Effector CD8-positive, alpha-beta T cell (primary cell): ENCODE measurements around the gene COA1.
A peak's percentile ranks its signal among the peaks of the same experiment; 100 is the strongest.
"Not testable (repeated sequence)": the region's sequence is repeated elsewhere in the genome, so short reads cannot be mapped to it uniquely, and the experiment has no call there.

Source experiments
- DNase-seq: peaks from one replicate; lab custom pipeline; 2025; lab: John Stamatoyannopoulos, UW
- total RNA-seq, 4 experiments: gene quantifications; one replicate each; lab custom pipeline; 2026; lab: John Stamatoyannopoulos, UW

The COA1 gene
- total RNA-seq = 41.3 to 65.9 (median 46.5) reads per million in 4 experiments

GRCh38 chr7:43729214-43729923, at the start of gene COA1:
COA1 (minus strand) TSS chr7:43729523; CDS start chr7:43648614, 80,909 bp downstream.
- peak; percentile 64 for DNase-seq

DNA sequence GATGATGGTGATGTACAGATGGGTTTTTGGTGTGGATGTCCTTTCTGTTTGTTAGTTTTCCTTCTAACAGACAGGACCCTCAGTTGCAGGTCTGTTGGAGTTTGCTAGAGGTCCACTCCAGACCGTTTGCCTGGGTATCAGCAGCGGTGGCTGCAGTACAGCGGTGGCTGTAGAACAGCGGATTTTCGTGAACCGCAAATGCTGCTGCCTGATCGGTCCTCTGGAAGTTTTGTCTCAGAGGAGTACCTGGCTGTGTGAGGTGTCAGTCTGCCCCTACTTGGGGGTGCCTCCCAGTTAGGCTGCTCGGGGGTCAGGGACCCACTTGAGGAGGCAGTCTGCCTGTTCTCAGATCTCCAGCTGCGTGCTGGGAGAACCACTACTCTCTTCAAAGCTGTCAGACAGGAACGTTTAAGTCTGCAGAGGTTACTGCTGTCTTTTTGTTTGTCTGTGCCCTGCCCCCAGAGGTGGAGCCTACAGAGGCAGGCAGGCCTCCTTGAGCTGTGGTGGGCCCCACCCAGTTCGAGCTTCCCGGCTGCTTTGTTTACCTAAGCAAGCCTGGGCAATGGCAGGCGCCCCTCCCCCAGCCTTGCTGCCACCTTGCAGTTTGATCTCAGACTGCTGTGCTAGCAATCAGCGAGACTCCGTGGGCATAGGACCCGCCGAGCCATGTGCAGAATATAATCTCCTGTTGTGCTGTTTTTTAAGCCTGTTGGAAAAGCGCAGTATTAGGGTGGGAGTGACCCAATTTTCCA, 49.1 kb upstream of the COA1 start:
- DNase-seq = not testable (repeated sequence)

- not testable (repeated sequence) for DNase-seq
Observed at GRCh38 chr7:43775255-43775654, 45.9 kb upstream of the COA1 start.

DNA sequence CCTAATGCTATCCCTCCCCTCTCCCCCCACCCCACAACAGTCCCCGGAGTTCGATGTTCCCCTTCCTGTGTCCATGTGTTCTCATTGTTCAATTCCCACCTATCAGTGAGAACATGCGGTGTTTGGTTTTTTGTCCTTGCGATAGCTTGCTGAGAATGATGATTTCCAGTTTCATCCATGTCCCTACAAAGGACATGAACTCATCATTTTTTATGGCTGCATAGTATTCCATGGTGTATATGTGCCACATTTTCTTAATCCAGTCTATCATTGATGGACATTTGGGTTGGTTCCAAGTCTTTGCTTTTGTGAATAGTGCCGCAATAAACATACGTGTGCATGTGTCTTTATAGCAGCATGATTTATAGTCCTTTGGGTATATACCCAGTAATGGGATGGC, 43.9 kb upstream of the COA1 start:
- DNase-seq = not testable (repeated sequence)

DNA sequence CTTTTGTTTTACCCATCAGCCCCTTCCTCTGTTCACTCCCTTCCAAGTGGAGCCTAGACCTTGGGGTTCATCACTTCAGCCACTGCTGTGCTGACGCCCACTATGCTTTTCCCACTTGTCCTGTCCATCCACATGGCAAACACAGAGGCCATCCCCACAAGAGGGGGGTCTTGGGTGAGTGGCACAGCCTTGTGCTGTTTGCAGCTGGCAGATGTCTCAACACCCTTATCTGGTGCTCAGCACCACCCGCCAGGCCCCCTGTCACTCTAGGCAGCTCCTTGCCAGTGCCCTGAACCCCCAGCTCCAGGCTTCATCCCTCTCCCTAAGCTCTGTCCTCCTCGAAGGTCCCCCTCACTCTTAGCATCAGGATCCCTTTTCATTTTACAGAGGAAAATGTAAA, 42.2 kb upstream of the COA1 start:
- no peak for DNase-seq

GRCh38 chr7:43771128-43771527, 41.8 kb upstream of the COA1 start:
- DNase-seq = no peak

GRCh38 chr7:43769791-43770465, 40.6 kb upstream of the COA1 start:
- DNase-seq = no peak

DNA sequence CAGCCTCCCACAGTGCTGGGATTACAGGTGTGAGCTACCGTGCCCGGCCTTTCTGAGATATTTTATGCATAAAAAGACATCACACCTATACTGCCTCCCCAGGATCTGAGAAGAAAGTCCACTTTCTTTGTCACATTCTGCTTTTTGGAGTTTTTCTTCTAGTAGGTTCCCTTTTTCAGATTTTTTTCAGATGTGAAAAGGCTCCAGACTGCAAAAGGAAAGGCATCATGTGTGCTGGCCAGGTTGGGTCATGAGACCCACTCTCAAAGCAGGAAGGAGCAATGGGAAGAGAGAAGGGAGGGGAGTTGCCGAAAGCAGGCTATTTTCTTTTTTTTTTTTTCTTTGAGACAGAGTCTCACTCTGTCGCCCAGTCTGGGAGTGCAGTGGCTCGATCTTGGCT, 40.0 kb upstream of the COA1 start:
- no peak for DNase-seq

DNA sequence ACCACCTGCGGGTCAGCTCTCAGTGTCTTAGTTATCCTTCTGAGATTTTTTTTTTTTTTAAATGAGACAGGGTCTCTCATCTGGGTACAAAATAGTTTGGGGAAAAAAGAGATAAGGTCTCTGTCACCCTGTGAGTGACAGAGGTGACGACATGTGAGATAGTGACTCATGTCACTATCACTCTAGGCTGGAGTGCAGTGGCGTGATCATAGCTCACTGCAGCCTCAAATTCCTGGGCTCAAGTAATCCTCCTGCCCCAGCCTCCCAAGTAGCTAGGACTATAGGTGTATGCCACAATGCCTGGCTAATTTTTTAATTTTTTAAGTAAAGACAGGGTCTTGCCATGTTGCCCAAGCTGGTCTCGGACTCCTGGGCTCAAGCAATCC, 39.6 kb upstream of the COA1 start:
- no peak for DNase-seq

GRCh38 chr7:43768201-43768886, 39.0 kb upstream of the COA1 start:
- DNase-seq = no peak

GRCh38 chr7:43767311-43767710, 38.0 kb upstream of the COA1 start:
- DNase-seq = no peak

DNA sequence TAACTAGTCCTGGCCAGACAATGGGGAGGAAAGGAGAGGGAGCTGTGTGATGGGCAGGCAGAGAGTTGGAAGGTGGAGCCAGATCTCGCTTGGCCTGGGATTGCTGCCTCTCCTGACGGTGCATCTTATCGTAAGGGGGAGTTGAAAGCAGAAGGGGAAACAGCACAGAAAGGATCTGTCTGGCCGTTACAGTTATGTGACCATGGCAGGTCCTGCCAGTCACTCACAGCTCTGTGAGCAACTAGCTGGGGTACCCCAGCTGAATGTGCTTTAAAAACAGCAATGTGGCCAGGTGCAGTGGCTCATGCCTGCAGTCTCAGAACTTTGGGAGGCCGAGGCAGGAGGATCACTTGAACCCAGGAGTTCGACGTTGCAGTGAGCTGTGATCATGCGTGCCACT, 37.2 kb upstream of the COA1 start:
- DNase-seq = no peak

GRCh38 chr7:43764807-43765491, 35.6 kb upstream of the COA1 start:
- DNase-seq = no peak

- no peak for DNase-seq
Observed at GRCh38 chr7:43764039-43764761, 34.9 kb upstream of the COA1 start.

DNA sequence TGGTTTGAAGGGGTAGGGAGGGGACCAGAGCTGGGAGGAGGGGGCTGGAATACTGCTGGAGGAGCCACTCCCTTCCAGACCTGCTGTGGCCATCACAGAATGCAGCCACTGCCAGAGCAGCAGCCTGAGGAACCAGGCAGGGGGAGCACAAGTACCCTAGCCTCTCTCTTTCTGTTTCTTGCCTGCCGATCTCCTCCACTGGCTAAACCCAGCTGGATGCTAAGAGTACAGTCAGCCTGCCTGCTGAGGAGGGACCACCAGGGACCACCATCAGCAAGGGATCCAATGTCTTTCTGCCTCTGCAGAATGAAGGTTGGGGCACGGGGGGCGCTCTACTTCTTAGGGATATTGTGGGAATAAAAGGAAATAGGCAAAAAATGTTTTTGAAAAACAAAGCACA, 33.9 kb upstream of the COA1 start:
- DNase-seq = no peak

- no peak for DNase-seq
Observed at GRCh38 chr7:43761938-43762692, 32.8 kb upstream of the COA1 start.

GRCh38 chr7:43761382-43761781, 32.1 kb upstream of the COA1 start:
- DNase-seq = no peak

DNA sequence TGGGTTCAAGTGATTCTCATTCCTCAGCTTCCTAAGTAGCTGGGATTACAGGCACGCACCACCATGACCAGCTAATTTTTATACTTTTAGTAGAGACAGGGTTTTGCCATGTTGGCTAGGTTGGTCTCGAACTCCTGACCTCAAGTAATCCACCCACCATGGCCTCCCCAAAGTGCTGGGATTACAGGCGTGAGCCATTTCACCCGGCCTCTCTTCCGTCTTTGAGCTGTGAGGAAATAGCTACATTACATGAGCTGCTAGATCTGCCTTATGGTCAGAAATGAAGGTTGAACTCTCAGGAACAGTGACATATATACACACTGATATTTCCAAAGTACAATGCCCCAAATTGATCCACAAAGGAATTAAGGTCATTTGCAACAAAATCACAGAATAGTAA, 31.5 kb upstream of the COA1 start:
- no peak for DNase-seq

DNA sequence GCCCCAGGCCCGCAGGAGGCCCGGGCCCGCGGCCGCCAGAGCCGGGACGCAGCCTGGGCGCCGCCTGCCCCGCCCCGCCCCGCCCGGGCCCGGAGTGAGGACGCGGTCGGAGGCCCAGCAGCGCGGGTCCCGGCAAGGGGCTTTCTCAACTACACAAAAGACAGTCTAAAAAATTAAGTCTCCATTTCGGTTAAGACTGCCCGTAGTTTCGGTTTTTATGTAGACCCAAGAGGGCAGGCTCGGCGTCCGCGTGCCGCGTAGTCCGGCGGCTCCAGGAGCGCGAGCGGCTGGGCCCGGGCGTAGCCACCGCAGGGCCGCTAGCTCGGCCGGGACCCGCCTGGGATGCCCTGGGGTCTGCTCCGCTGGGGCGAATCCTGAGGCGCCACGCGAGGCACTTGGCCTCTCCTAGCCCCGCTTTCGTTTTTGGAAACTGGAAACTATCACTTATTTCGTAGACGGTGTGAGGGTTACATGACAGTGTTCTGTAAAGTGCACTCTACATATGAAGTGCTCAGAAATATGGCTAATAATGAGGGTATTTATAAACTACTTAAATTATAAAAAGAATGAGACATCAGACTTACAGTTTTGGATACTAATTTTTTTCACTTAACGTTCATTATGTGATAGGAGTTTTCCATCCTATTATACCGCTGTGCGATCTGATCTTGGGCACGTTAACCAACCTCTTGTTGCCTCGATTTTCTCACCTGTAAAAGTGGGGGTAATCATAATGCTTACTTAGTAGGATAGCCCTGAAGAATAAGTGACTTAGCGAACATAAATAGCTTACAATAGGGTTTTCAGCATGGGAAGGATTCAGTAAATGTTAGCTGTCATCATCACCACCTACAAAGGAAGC, 29.7 kb upstream of the COA1 start:
- DNase-seq = no peak
